GM18868 (cell line): ENCODE results near the gene CDK7.
"Not testable (repeated sequence)": the region's sequence is repeated elsewhere in the genome, so short reads cannot be mapped to it uniquely, and the experiment has no call there.

Source experiments
- ATAC-seq: cut with Tn5 transposase; IDR thresholded peaks from one replicate; pipeline ENCODE4 v1.9.1; 2021; ENCODE audit warnings: mild to moderate bottlenecking, moderate library complexity; ENCODE audit not compliant: unreplicated experiment

The CDK7 gene

GRCh38 chr5:69236733-69237132, 2.0 kb downstream of the CDK7 start:
- not testable (repeated sequence) for ATAC-seq

- no peak for ATAC-seq
These were observed 3.2 kb downstream of the CDK7 start for GRCh38 chr5:69237877-69238276.

- ATAC-seq = no peak
These were observed 4.1 kb downstream of the CDK7 start for GRCh38 chr5:69238760-69239251.

GRCh38 chr5:69242215-69242927, 7.7 kb downstream of the CDK7 start:
- no peak for ATAC-seq

GRCh38 chr5:69245031-69245430, 10.3 kb downstream of the CDK7 start:
- no peak for ATAC-seq

GRCh38 chr5:69248019-69248418, 13.3 kb downstream of the CDK7 start:
- ATAC-seq = no peak

GRCh38 chr5:69250593-69250992, 15.9 kb downstream of the CDK7 start:
- ATAC-seq = no peak

GRCh38 chr5:69252437-69252836, 17.8 kb downstream of the CDK7 start:
- ATAC-seq = no peak

GRCh38 chr5:69255940-69256339, 21.3 kb downstream of the CDK7 start:
- not testable (repeated sequence) for ATAC-seq

- ATAC-seq = no peak
These were observed 22.9 kb downstream of the CDK7 start for GRCh38 chr5:69257577-69257976.

GRCh38 chr5:69261034-69261433, 26.3 kb downstream of the CDK7 start:
- no peak for ATAC-seq

GRCh38 chr5:69265931-69266330, 31.2 kb downstream of the CDK7 start:
- ATAC-seq = no peak

- ATAC-seq = no peak
These were observed 34.2 kb downstream of the CDK7 start for GRCh38 chr5:69268899-69269298.

- no peak for ATAC-seq
These were observed 36.2 kb downstream of the CDK7 start for GRCh38 chr5:69270840-69271239.

GRCh38 chr5:69271376-69271775, 36.7 kb downstream of the CDK7 start:
- no peak for ATAC-seq

- ATAC-seq = no peak
These were observed 40.9 kb downstream of the CDK7 start for GRCh38 chr5:69275563-69275962.

- no peak for ATAC-seq
These were observed 41.9 kb downstream of the CDK7 start for GRCh38 chr5:69276422-69277174.

GRCh38 chr5:69279517-69279916, 44.8 kb downstream of the CDK7 start:
- no peak for ATAC-seq

- no peak for ATAC-seq
These were observed 46.4 kb downstream of the CDK7 start for GRCh38 chr5:69281114-69281513.

GRCh38 chr5:69284203-69284602, 49.5 kb downstream of the CDK7 start:
- ATAC-seq = no peak

- ATAC-seq = no peak
These were observed 50.9 kb downstream of the CDK7 start for GRCh38 chr5:69285448-69286116.

GRCh38 chr5:69288069-69288468, 53.4 kb downstream of the CDK7 start:
- ATAC-seq = no peak
